Eye (tissue), 1 donor: ENCODE measurements around the gene COX17.

Experiments used
- DNase-seq: peaks from one replicate; pipeline ENCODE4 v3.0.0-alpha.2; 2015

The COX17 gene

DNA sequence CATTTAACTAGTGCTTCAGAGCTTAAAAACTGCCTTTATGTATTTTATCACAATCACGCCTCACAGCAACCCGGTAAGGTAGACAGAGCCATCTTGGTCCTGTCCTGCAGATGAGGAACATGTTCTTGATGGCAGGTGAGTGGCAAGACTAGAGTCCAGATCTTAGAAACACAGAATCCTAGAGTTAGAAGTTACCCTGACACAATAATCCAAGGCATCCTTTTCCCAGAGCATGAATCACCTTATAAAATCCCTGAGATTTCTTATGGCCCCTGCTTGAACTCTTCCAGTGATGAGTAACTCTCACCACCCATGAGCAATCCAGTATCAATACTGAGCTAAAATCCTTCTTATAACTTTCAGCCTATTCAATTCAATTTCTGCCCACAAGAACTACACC, 33.7 kb downstream of the COX17 start:
- DNase-seq: no peak

GRCh38 chr3:119642746-119643473, 34.3 kb downstream of the COX17 start:
- DNase-seq: no peak

GRCh38 chr3:119641416-119641815, 35.8 kb downstream of the COX17 start:
- no peak for DNase-seq

DNA sequence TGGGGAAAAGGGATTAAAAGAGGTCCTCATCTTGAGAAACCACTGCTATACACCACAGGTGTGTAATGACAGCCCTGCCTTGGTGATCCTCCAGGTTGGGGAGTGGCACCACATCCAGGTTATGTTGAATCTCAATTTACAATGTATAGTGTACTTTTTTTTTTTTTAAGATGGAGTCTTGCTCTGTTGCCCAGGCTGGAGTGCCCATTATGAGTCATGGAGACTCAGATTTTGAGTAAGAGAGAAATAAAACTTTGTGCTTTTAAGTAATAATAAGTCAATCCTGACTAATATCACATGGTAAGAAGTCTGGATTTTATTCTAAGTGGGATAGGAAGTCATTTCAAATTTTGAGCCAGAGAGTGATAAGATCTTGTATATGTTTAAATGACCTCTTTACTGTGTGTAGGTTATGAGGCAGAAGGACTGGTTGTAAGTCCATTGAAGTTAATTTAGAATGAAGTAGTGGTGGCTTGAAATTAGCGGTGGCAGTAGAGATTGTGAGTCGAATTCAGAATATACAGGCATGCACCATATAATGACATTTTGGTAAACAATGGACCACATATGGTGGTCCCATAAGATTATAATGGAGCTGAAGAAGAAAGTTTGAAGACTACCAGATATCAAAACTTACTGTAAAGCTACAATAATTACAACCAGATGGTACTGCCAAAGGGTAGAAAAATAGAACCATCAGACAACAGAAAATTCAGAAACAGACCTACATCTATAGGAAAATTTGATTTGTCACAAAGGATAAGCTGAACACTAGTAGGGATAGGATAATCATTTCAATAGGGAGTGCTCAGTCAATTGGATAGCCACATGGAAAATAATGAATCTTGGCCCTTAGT, 37.5 kb downstream of the COX17 start:
- no peak for DNase-seq

- peak; percentile 8 for DNase-seq
These were observed 39.3 kb downstream of the COX17 start for GRCh38 chr3:119637679-119638477.

GRCh38 chr3:119636891-119637611, 40.2 kb downstream of the COX17 start:
- no peak for DNase-seq

DNA sequence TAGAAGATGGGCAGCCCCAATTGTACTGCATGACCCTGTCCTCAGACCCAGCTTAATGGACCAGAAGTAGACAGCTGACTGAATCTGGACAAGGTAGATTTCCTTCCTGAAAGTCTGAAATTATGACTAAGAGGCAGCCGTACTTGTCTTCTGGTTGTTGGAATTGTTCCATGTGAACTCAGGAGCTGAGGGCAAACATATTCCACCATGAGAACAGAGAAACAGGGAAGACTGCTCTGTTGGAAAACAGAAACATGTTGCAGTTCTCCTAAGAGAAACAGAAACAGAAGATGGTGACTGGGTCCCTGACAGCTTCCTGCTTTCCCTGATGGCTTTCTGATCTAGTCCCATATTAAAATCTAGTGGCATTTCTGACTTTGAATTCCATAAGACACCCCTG, 41.0 kb downstream of the COX17 start:
- DNase-seq: no peak

DNA sequence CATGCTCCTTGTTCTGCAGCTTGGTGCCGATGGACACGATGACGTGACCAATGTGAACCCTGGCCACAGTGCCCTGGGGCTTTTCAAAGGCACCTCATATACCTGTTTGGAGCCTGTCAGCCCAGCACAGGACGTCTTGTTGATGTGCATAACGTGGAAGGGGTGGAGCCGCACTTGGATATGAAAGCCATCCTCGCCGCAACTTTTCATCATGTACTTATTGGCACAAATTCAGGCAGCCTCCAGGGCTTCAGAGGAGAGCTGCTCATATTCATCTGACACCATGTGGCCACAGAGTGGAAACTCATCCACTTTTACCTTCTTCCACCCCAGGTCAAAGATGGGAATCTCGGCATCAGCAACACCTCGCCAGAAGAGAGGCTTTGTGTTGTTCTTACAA, 41.5 kb downstream of the COX17 start:
- DNase-seq: no peak

DNA sequence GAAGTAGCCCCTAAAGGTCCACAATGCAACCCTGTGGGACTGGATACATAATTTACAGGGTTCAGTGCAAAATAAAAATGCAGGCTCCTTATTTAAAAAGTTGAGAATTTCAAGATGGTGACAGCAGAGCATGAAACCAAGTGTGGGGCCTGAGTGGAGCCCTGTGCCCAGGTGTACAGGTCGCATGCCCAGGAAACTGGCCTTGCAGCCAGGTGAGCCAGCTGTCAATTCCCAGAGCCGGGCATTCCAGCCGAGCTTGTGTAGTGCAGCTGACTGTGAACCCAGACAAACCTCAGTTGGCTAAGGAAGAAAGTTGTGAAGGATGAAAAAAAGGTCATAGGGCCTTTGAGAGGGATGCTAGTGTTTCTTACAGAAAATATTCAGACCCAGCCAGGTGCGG, 44.4 kb downstream of the COX17 start:
- no peak for DNase-seq

GRCh38 chr3:119632216-119632615, 45.0 kb downstream of the COX17 start:
- DNase-seq: no peak

DNA sequence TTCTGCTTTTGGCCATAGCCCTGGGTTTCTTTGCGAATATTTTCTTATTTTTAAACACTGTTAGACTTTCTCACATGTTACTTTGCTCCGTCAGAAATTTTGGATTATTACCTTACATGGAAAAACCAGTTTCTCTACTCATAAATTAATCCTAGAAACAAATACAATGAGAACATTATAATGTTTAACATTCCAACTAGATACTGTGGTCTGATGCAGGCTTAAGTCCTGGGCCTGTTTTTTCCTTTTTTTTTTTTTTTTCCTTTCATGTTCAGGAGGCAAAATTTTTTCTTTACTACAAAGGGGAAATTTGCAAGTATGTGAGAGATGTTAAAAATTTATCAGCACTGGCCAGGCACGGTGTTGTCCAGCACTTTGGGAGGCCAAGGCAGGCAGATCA, 45.7 kb downstream of the COX17 start:
- DNase-seq: no peak

DNA sequence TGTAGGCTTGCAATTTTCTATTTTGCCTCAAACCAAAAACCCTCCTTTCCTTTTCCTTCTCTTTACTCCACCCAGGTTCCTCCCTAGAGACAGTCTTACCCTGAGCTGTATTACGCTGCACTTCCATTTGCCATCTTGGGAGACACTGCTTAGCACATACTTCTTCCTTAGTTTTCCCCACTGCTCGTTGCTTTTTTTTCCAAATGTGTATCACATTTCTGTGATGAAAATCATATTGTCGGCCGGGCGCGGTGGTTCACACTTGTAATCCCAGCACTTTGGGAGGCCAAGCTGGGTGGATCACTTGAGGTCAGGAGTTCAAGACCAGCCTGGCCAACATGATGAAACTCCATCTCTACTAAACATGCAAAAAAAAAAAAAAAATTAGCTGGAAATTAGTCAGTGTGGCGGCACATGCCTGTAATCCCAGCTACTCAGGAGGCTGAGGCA, 46.3 kb downstream of the COX17 start:
- no peak for DNase-seq

DNA sequence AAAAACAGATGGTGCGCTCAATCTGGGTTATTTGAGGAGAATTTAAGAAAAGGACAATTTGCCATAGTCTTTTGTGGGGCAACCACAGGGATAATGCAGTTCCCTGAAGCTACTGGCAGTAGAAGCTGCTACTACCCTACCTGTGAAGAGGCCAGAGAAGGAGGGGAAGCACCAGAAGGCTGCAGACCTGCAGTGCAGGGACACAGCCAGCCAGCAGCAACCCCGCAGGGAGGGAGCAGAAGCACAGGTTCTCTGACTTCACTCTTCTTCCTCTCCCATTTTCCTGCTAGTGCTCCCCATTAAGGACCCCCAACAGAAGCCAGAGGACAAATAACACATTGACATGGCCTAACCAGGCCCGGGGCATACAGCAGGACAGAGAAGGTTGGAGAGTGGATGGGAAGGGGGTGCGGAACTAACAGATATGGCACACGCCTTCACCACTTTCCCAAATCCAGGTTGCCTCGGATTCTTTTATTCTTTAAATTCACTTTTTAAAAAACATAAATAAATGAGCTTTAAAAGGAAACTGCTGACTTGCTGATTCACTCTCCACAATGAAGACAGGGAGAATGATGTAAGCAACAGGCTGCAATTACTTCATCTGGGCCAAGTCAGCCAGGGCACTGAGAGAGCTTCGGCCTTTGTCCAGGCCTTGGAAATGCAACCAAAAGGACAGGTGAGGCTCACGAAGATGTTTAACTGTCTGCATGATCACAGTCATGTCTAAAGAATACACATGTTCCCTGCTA, 46.9 kb downstream of the COX17 start:
- DNase-seq: no peak

- no peak for DNase-seq
These were observed 48.3 kb downstream of the COX17 start for GRCh38 chr3:119628816-119629445.

GRCh38 chr3:119628390-119628789, 48.8 kb downstream of the COX17 start:
- no peak for DNase-seq

DNA sequence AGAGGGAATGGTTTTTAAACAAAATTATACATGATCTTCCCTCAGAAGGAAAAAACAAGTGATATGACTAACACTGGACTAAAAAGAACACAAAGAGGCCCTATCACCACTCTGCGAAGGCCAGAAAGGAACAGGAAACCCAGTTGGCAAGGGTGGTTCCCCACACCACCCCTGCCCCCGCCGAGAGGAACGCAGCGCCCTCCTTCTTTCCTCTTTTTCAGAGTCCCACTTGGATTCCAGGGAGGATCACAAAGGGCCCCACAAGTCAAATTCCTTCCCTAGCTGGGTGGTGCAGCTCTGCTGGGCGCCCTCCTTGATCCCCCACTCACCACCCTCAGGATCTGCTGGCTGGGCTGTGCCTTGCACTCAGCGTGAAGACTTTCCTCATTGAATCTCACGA, 49.7 kb downstream of the COX17 start:
- no peak for DNase-seq

GRCh38 chr3:119626196-119626595, 51.0 kb downstream of the COX17 start:
- no peak for DNase-seq

DNA sequence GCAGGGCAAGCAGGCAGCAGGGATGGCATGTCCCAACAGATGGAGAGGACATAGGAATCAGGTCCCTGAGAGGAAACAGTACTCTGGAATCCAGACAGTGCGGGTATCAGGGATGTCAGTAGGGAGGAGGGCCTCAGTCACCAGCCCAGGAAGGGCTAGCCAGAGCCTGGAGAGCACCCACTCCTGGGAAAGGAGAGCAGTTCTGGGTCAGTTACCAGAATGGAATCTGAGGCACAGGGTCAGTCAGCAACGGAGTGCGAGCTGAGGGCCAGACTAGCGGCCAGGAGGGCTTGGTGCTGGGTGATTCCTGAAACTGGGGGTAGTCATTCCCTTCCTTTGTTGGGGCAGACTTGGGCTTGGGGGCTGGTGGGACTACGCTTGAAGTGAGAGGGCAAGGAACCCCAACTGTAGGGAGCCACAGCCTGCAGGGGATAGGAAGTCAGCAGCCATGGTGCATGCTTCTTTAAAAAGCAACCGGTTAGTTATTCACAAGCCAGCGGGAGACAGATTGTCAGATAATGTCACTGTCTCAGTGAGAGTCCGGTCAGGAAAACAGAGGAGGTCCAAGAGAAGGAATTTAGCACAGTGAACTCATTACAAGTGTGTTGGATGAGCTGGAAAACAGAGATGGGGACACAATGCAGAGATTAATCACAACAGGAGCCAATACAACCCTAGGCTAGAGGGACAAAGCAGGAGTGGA, 51.6 kb downstream of the COX17 start:
- DNase-seq: no peak

DNA sequence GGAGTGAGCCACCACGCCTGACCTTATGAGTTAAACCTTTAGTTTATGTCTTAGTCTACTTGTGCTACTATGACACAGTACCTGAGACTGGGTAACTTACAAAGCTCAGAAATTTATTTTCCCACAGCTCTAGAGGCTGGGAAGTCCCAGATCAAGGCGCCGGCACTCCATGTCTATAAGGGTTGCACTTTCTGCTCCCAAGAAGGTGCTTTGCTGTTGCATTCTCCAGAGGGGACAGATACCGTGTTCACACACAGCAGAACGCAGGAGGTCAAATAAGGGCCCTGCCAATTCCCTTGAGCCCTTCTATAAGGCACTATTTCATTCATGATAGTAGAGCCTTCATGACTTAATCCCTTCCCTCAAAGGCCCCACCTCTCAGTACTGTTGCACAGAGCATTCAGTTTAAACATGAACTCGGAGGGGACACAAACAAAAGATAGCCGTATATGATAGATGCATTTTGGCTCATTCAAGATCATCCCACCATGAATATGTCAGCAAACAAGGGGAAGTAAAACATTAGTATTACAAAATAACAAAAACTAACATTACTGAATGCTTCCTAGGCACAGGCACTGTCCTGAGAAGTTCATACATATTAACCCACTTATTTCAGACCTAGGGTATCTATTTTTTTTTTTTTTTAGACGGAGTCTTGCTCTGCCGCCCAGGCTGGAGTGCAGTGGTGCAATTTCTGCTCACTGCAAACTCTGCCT, 53.0 kb downstream of the COX17 start:
- DNase-seq: no peak

GRCh38 chr3:119620899-119621298, 56.3 kb downstream of the COX17 start:
- DNase-seq: no peak
